G401 (cell line): ENCODE measurements around the gene BSCL2. TPM values are rescaled to one million over a fixed set of nuclear protein-coding genes. Genes with fewer than 3 reads are reported as not detected.
"Not testable (repeated sequence)": the region's sequence is repeated elsewhere in the genome, so short reads cannot be mapped to it uniquely, and the experiment has no call there.

Experiments
- DNase-seq: peaks from one replicate; pipeline ENCODE4 v3.0.0-alpha.2; 2015; ENCODE audit warnings: low spot score
- in situ Hi-C: cut with HindIII; loops from 2 replicates; pipeline ENCODE4 v1.10.0; 2016; ENCODE audit warnings: low sequenced_read_pairs, mixed read lengths
- total RNA-seq: library from RNA; depleted of rRNA; stranded (reverse); fragments of >200 nt; shearing (Covaris generic); gene quantifications from 2 replicates; pipeline ENCODE4 v1.2.3, GENCODE V29; 2014

The BSCL2 gene
- total RNA-seq, 1 experiment from 2014 or later, result 59.6 TPM

DNA sequence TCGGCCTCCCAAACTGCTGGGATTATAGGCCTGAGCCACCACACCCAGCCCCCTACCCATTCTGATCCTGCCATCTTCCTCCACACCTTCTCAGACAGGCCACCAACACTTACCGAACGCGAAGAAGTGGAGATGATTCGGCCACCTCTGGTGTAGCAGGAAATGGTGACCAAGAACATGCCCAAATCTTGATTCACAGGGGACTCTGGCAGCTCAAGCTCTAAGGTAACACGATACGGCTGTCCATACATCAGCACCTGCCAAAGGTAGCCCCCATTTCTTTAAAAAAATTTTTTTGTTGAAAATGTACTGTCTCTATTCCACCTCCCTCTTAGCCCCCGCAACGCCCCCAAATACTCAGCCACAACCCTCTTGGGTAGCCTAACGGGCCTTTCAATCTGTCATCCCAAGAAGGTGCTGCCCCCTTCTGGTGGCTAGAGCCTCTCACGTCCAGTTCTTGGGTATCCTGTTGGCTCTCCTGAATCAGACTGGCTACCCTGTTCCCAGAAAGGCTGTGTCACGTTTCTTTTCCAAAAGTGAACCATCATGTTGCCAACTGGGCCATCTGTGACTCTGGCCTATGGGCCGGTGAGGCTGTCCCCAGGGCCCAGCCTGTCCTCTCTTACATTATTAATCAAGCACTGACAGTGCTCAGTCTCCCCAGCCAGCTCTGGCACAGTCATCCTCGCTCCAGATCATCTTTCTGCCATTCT lies 12.6 kb downstream of the BSCL2 start:
- in situ Hi-C loops, result no loop called here
- peak; percentile 94 for DNase-seq

GRCh38 chr11:62693624-62694023 lies 13.6 kb downstream of the BSCL2 start:
- in situ Hi-C loops, DNase-seq: not testable (repeated sequence)

- in situ Hi-C loops, result no loop called here
- peak; percentile 41 for DNase-seq
These were observed 17.6 kb downstream of the BSCL2 start, which contains the start of gene LRRN4CL for GRCh38 chr11:62689421-62690183. Gene LRRN4CL, minus strand, starts transcription at chr11:62689530. Its CDS starts 1,022 bp downstream, at chr11:62688508.

DNA sequence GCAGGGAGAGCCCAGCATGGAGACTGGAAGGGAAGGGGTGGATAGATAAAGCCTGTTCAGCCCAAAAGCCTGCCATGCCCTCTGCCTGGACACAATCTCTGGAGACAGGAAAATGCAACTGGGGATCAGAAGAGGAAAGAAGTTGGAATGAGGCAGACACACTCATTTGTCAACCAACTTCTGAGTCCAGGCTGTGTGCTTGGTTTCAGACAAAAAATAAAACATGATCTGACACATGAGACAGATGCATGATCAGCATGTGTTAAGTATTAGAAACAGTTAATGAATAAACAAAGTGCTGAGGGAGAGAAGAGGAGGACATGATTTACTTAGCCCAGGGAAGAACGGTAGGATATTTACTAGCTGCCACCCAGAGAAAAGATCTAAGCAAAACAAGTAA lies 18.7 kb downstream of the BSCL2 start:
- in situ Hi-C loops, result no loop called here

GRCh38 chr11:62687508-62688396 lies 19.5 kb downstream of the BSCL2 start:
- no peak for DNase-seq
- in situ Hi-C loops, result no loop called here

More for the DNA sequence above, 18.7 kb downstream of the BSCL2 start:
- no peak for DNase-seq

DNA sequence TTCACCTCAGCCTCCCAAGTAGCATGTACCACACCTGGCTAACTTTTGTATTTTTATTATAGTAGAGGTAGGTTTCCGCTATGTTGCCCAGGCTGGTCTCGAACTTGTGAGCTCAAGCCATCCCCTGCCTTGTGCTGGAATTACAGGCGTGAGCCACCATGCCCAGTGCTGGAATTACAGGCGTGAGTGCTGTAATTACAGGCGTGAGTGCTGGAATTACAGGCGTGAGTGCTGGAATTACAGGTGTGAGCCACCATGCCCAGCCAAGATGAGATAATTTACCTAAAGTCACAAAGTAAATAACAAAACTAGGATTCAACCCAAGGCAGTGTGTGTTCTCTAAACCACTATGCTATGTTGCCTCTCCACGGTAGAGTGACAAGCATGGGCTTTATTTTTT lies 24.7 kb downstream of the BSCL2 start:
- DNase-seq, result no peak
- in situ Hi-C loops, result no loop called here

GRCh38 chr11:62680825-62681240 lies 26.4 kb downstream of the BSCL2 start:
- in situ Hi-C loops, result no loop called here
- DNase-seq, result peak; percentile 52

GRCh38 chr11:62678770-62679696 lies 28.2 kb downstream of the BSCL2 start, which contains the start of gene UBXN1:
Gene UBXN1, minus strand, starts transcription at chr11:62679073. Its CDS starts 150 bp downstream, at chr11:62678923.
- DNase-seq, result peak; percentile 89
- in situ Hi-C loops, result no loop called here

GRCh38 chr11:62678433-62678769 lies 28.8 kb downstream of the BSCL2 start:
- DNase-seq, result no peak
- in situ Hi-C loops, result no loop called here

GRCh38 chr11:62677714-62678113 lies 29.5 kb downstream of the BSCL2 start:
- no peak for DNase-seq
- in situ Hi-C loops, result no loop called here

GRCh38 chr11:62677156-62677555 lies 30.1 kb downstream of the BSCL2 start:
- in situ Hi-C loops, result no loop called here
- no peak for DNase-seq

DNA sequence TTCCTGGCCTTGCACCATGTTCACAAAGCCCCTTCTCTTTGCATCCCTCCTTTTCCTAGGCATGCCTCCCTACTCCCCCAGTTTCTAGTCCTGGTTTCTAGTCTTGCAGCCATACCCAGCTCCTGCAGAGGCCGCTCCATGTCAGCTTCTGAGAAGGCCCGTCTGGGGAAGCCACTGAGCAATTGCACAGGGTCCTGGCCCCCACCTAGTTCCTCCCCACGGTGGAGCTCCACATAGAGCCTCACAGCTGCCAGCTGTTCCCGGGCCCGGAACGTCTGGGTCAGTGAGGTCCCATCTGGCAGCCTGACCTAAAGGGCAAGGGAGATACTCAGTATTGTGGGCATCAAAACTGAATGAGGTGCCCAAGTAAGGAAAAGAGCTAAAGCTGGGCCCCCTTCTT lies 30.5 kb downstream of the BSCL2 start:
- DNase-seq, result no peak
- in situ Hi-C loops, result no loop called here

GRCh38 chr11:62675415-62675814 lies 31.8 kb downstream of the BSCL2 start:
- in situ Hi-C loops, result not testable (repeated sequence)

GRCh38 chr11:62673196-62673525 lies 34.1 kb downstream of the BSCL2 start:
- DNase-seq, result no peak

More at GRCh38 chr11:62675415-62675814, 31.8 kb downstream of the BSCL2 start:
- not testable (repeated sequence) for DNase-seq

GRCh38 chr11:62671608-62672389 lies 35.4 kb downstream of the BSCL2 start, which contains the start of the genes LBHD1 and UQCC3:
Gene LBHD1, minus strand, starts transcription at chr11:62672267. Its CDS starts 2,236 bp downstream, at chr11:62670031.
Gene UQCC3, plus strand, starts transcription at chr11:62671673. Its CDS starts 73 bp downstream, at chr11:62671746.
- peak; percentile 93 for DNase-seq
- in situ Hi-C loops, result loop anchor here (5.0 kb wide), 2 partner anchors 41 to 74 kb away; no protein-coding TSS in a partner anchor

More at GRCh38 chr11:62673196-62673525, 34.1 kb downstream of the BSCL2 start:
- in situ Hi-C loops, result loop anchor here (5.0 kb wide), 2 partner anchors 39 to 76 kb away; no protein-coding TSS in a partner anchor

- no peak for DNase-seq
- in situ Hi-C loops, result loop anchor here (5.0 kb wide), 2 partner anchors 41 to 74 kb away; no protein-coding TSS in a partner anchor
These were observed 36.0 kb downstream of the BSCL2 start for GRCh38 chr11:62671236-62671607.

- no peak for DNase-seq
- in situ Hi-C loops, result loop anchor here (5.0 kb wide), 2 partner anchors 43 to 72 kb away; no protein-coding TSS in a partner anchor
These were observed 37.6 kb downstream of the BSCL2 start for GRCh38 chr11:62669420-62670161.
